Myometrial cell (primary cell): ENCODE data around the gene VAMP3. TPM values are rescaled to one million over a fixed set of nuclear protein-coding genes. Genes with fewer than 3 reads are reported as not detected.

ENCODE experiments used
- total RNA-seq: library from RNA; depleted of rRNA; stranded (reverse); fragments of >200 nt; gene quantifications from 2 replicates; pipeline ENCODE4 v1.2.3, GENCODE V29; 2015

VAMP3 gene
- total RNA-seq: 122 and 139 TPM in 2 replicates

DNA sequence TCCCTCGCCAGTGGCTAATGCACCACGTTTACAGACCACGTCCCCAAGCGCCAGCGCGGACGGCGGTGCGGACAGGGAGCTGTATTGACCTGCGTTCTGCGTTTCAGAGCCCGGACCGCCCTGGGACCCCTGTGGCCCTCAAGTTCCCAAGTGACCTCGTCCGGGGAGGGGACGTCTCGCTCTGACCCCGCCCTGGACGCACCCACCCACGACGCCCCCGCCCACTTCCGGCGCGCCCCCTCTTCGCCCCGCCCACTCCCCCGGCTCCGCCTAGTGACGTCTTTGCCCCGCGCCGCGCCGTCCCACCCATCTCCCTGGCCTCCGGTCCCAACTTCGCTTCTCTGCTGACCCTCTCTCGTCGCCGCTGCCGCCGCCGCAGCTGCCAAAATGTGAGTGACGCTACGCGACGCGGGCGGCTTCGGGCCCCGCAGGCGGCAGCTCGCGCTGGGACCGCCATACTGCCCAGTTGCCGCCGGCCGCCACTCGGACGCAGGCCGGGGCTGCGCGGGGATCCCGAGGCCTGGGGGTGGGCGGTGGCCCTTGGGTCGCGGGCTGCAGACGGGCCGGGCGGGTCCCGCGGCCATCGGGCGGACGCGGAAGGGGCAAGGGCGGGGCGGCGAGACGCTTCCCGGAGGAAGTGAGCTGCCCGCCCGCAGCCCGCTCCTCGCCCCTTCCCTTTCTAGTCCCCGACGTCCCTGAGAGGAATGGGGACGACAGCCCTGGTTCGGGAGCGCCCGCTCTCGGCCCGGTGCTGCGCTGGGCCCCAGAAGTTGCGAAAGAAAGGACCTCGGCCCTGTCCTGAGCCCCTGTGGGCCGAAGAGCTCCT lies at the start of gene VAMP3:
VAMP3 (plus strand) TSS at position 300 of the 826 bp plus-strand sequence; CDS start at position 388, 88 bp downstream.

GRCh38 chr1:7783826-7784491 lies 12.9 kb downstream of the VAMP3 start, which contains the start of gene PER3:
Gene PER3, plus strand, starts transcription at chr1:7784291. Its CDS starts 587 bp downstream, at chr1:7784878.

Other genes with a start within 250 kb of the VAMP3 start
- gene PER3, start 13.0 kb downstream of the VAMP3 start, total RNA-seq: 2.5 and 4.3 TPM in 2 replicates
- gene UTS2, start 81.8 kb downstream of the VAMP3 start, total RNA-seq: not detected in 2 replicates
- gene TNFRSF9, start 169.5 kb downstream of the VAMP3 start, total RNA-seq: 0.53 and 1.7 TPM in 2 replicates
- 304 and 328 TPM in 2 replicates for gene PARK7, start 190.4 kb downstream of the VAMP3 start, total RNA-seq